Embryonic facial prominence (tissue), 1 donor: Measurements from ENCODE around the gene CD1C.
"Not testable (repeated sequence)": the region's sequence is repeated elsewhere in the genome, so short reads cannot be mapped to it uniquely, and the experiment has no call there.

Source experiments
- DNase-seq: peaks from one replicate; pipeline ENCODE4 v3.0.0-alpha.2; 2016; ENCODE audit errors: extremely low spot score

The CD1C gene

GRCh38 chr1:158329300-158329699 is 39.6 kb downstream of the CD1C start:
- DNase-seq, result no peak

DNA sequence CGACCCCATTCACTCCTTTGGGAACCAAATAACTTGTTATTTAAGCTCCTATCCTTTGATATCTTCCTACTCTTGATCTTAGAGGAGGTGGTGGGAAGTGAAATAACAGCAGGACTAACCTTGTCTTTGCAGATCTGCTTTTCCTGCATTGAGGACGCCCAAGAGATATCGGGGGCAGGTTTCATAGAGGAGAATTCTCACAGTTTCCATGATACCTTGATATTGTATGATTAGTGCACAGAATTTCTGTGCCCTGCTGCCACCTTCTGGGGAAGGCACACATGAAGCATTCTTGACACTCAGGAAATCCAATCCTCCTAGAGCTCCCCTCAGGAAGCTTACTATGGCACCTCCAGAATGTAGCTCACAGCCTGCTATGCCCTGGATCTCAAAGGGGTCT is 40.0 kb downstream of the CD1C start:
- no peak for DNase-seq

GRCh38 chr1:158330391-158331105 is 40.8 kb downstream of the CD1C start:
- no peak for DNase-seq

GRCh38 chr1:158331106-158331425 is 41.3 kb downstream of the CD1C start:
- DNase-seq, result no peak

GRCh38 chr1:158331481-158332150 is 41.9 kb downstream of the CD1C start, which contains the start of gene CD1B:
TSS of gene CD1B (minus strand) at chr1:158331531. CDS start at chr1:158331423, 108 bp downstream.
- DNase-seq, result no peak

GRCh38 chr1:158333405-158334155 is 43.9 kb downstream of the CD1C start:
- DNase-seq, result no peak

DNA sequence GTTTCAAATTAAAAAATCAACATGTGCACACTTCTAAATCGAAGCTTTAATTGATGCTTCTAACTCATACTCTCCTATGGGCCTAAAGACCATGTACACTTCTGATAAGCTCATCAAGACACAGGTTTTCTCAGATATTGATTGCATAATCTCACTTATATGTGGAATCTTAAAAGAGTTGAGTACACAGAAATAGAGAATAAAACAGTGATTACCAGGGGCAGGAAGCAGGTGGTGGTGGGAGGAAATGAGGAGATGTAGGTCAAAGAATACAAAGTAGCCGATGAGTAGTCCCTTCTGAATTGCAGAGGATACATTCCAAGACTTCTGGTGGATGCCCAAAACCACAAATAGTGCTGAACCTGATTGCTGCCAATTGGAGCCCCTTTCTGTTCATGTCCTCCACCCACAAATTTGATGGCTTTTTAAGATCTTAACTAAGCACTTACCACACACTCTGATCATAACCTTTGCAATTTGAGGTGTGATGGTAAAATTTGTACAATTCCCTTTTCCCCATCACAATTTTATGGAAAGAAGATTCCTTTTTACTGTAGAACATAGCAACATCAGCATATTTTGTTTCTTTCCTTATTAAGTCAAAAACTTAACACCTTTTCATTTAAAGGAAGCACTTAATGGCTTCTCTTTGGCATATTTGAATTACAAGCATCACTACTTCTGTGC is 44.9 kb downstream of the CD1C start:
- no peak for DNase-seq

DNA sequence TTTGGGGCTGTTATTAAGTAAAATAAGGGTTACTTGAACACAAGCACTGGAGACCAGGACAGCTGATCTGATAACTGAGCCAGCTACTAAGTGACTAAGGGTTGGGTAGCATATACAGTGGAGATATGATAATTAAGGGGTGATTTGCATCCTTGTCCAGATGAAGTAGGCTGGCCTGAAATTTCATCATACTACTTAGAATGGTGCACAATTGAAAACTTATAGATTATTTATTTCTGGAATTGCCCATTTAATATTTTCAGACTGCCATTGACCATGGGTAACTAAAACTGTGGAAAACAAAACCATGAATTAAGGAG is 45.5 kb downstream of the CD1C start:
- no peak for DNase-seq

GRCh38 chr1:158336413-158336812 is 46.7 kb downstream of the CD1C start:
- DNase-seq, result not testable (repeated sequence)
